Peyer's patch (tissue), 4 donors: ENCODE measurements around the gene NHEJ1.

Experiments used
- POLR2A ChIP-seq, 2 donors: fragments of 450-650 bp; IDR thresholded peaks; one replicate each; pipeline ENCODE4 v1.5.1; 2017; ENCODE audit warnings: antibody characterized with exemption in 2 of 2, mild to moderate bottlenecking in 2 of 2, moderate library complexity in 2 of 2
- TF ChIP-seq, protein P1 (sequence below), 6 experiments: fragments of 450-650 bp in 4 of 6; fragments of 200-600 bp in 2 of 6; sonication (generic) in 1 of 6; IDR thresholded peaks; one replicate each; pipeline ENCODE4 v1.5.1; 2017 to 2019; ENCODE audit warnings: antibody characterized with exemption in 6 of 6, mild to moderate bottlenecking in 3 of 6, moderate library complexity in 1 of 6

DNA sequence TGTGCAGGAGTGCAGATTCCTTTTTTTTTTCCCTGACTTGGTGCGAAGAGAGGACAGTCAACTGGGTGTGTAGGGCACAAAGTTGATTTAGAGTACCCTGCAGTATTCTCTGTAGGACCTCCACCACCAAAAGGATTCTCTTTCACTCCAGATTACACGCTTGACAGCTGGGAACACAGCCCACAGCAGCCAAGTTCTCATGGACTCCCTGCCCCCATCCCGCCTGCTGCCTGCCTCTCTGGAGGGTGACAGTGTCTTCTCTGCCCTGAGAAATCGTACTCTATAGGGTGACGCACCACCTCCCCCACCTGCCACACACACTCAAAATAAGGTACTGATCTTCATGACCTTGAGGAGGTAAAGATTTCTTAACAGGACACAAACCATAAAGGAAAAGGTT is 73.3 kb downstream of the NHEJ1 start:
- no peak for TF ChIP-seq POLR2A (IDR thresholded peaks at IDR 0.05)
- TF ChIP-seq, protein P1, sequence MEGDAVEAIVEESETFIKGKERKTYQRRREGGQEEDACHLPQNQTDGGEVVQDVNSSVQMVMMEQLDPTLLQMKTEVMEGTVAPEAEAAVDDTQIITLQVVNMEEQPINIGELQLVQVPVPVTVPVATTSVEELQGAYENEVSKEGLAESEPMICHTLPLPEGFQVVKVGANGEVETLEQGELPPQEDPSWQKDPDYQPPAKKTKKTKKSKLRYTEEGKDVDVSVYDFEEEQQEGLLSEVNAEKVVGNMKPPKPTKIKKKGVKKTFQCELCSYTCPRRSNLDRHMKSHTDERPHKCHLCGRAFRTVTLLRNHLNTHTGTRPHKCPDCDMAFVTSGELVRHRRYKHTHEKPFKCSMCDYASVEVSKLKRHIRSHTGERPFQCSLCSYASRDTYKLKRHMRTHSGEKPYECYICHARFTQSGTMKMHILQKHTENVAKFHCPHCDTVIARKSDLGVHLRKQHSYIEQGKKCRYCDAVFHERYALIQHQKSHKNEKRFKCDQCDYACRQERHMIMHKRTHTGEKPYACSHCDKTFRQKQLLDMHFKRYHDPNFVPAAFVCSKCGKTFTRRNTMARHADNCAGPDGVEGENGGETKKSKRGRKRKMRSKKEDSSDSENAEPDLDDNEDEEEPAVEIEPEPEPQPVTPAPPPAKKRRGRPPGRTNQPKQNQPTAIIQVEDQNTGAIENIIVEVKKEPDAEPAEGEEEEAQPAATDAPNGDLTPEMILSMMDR (IDR thresholded peaks at IDR 0.05), result no peak
